ENCODE measurements around the gene ERFL. TPM values are rescaled to one million over a fixed set of nuclear protein-coding genes. Genes with fewer than 3 reads are reported as not detected.

ERFL gene
- total RNA-seq, 4 donors from 2014 or later, result 0.32 to 0.42 (median 0.33) TPM; not detected in 1

GRCh38 chr19:41888926-41889325, 39.3 kb downstream of the ERFL start:
- intact Hi-C loops (cut with DNase I), result no loop called here
- no peak for DNase-seq (ENCODE audit: extremely low spot score)

DNA sequence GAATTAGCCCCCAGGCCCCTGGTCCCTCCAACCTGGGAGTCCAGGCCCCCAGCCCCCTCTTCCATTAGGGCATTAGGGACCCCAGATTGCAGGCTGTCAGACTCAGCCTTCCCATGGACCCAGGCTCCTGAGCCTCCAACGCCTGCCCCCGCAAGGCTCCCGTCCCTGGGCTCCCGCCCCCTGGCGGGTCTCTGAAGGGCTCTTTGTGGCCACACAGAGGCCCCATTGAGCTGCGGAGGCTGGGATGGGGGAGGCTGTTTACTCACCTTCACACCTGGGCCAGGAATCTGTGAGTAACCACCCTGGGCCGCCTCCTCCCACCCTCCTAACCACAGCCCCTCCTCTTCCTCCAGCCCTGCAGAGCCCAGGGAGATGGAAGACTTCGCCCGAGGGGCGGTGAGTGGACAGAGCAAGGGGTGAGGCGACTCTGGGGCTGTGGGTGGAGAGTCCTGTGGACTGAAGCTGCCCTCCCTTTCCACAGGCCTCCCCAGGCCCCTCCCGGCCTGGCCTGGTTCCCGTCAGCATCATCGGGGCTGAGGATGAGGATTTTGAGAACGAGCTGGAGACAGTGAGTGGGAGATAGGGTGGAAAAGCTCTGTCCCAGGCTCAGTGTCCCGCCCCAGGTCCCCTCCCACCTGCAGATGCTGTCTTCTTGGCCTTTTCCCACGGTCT, 40.4 kb downstream of the ERFL start:
- intact Hi-C loops (cut with DNase I), result no loop called here
- no peaks in the 10 kb centered on the region for H3K27me3 ChIP-seq
- 45% methylated on average over 10 of the region's 17 CpGs for WGBS
- no peaks in the 10 kb centered on the region for H3K9me3 ChIP-seq
- TF ChIP-seq POLR2A (IDR thresholded peaks at IDR 0.05; ENCODE audit: low read depth) (no peak), CTCF (IDR thresholded peaks at IDR 0.05) (no peak), POLR2AphosphoS5 (IDR thresholded peaks at IDR 0.05) (no peak), EP300 (IDR thresholded peaks at IDR 0.05) (no peak)
- DNase-seq (ENCODE audit: extremely low spot score), result no peak
- no peak overlapping the region for H3K4me3 ChIP-seq
- H3K27ac ChIP-seq (replicated peaks in 1 of 4), result no peak overlapping the region
- H3K36me3 ChIP-seq, result peaks cover 15 to 54% (median 48%) of the 10 kb centered on the region in 4 donors
- peaks cover 34 to 47% (median 41%) of the 10 kb centered on the region in 4 donors for H3K4me1 ChIP-seq

More at GRCh38 chr19:41888926-41889325, 39.3 kb downstream of the ERFL start:
- H3K27me3 ChIP-seq, result no peaks in the 10 kb centered on the region
- no peak overlapping the region for H3K27ac ChIP-seq (replicated peaks in 1 of 4)
- H3K4me1 ChIP-seq, result peaks cover 34 to 39% (median 36%) of the 10 kb centered on the region in 4 donors
- H3K36me3 ChIP-seq, result peaks cover 15 to 58% (median 53%) of the 10 kb centered on the region in 4 donors
- 93% methylated on average over 11 of the region's 12 CpGs for WGBS
- no peak for TF ChIP-seq CTCF (IDR thresholded peaks at IDR 0.05)
- TF ChIP-seq POLR2A (IDR thresholded peaks at IDR 0.05; ENCODE audit: low read depth), result no peak
- no peak for TF ChIP-seq POLR2AphosphoS5 (IDR thresholded peaks at IDR 0.05)
- no peak for TF ChIP-seq EP300 (IDR thresholded peaks at IDR 0.05)
- H3K4me3 ChIP-seq, result no peak overlapping the region
- H3K9me3 ChIP-seq, result no peaks in the 10 kb centered on the region

- Histone ChIP-seq H3K4me3 (no peak overlapping the region), H3K9me3 (no peaks in the 10 kb centered on the region), H3K36me3 (peaks cover 8 to 45% (median 40%) of the 10 kb centered on the region in 4 donors), H3K27me3 (no peaks in the 10 kb centered on the region), H3K27ac (replicated peaks in 1 of 4) (no peak overlapping the region), H3K4me1 (peaks cover 39 to 55% (median 49%) of the 10 kb centered on the region in 4 donors)
- DNase-seq (ENCODE audit: extremely low spot score), result no peak
- intact Hi-C loops (cut with DNase I), result no loop called here
- TF ChIP-seq EP300 (IDR thresholded peaks at IDR 0.05) (no peak), POLR2AphosphoS5 (IDR thresholded peaks at IDR 0.05) (no peak), POLR2A (IDR thresholded peaks at IDR 0.05; ENCODE audit: low read depth) (no peak), CTCF (IDR thresholded peaks at IDR 0.05) (no peak)
- 57% methylated on average over 13 of the region's 13 CpGs for WGBS
Measured at GRCh38 chr19:41886761-41887710, 41.2 kb downstream of the ERFL start.

- peak; percentile 94 for DNase-seq (ENCODE audit: extremely low spot score)
- WGBS, result 0% methylated on average over 50 of the region's 66 CpGs
- Histone ChIP-seq H3K4me1 (peaks cover 39 to 56% (median 50%) of the 10 kb centered on the region in 4 donors), H3K4me3 (peak overlapping the region; percentile 88 to 99 (median 95)), H3K27me3 (no peaks in the 10 kb centered on the region), H3K36me3 (peaks cover 2 to 22% (median 16%) of the 10 kb centered on the region in 4 donors), H3K9me3 (no peaks in the 10 kb centered on the region), H3K27ac (replicated peaks in 1 of 4) (peak overlapping the region; percentile 81 to 92 (median 88))
- intact Hi-C loops (cut with DNase I), result no loop called here
- TF ChIP-seq POLR2AphosphoS5 (IDR thresholded peaks at IDR 0.05), result peak; percentile 86 to 91
- no peak for TF ChIP-seq EP300 (IDR thresholded peaks at IDR 0.05)
- peak; percentile 21 to 46 (median 25) for TF ChIP-seq CTCF (IDR thresholded peaks at IDR 0.05)
Measured at GRCh38 chr19:41883821-41884733, 44.2 kb downstream of the ERFL start.

Measured in esophagus muscularis mucosa (tissue), 4 donors.